H9 (cell line): ENCODE results near the gene UQCC3. TPM values are rescaled to one million over a fixed set of nuclear protein-coding genes. Genes with fewer than 3 reads are reported as not detected.

Experiments used
- DNase-seq: peaks from one replicate; pipeline ENCODE4 v3.0.0-alpha.2; 2017
- H2AFZ ChIP-seq: one replicate; pipeline ENCODE4 v1.6.1; 2013; ENCODE audit warnings: mild to moderate bottlenecking, low read length, control low read depth, moderate library complexity
- H2AK5ac ChIP-seq: 2 replicates; pipeline ENCODE4 v1.6.1; 2013; ENCODE audit warnings: low read length, control low read depth, mixed read lengths; ENCODE audit not compliant: insufficient read length
- H2BK120ac ChIP-seq: one replicate; pipeline ENCODE4 v1.6.1; 2013; ENCODE audit warnings: low read depth, mild to moderate bottlenecking, low read length, control low read depth, inconsistent platforms; ENCODE audit not compliant: poor library complexity, severe bottlenecking
- H2BK12ac ChIP-seq: 2 replicates; pipeline ENCODE4 v1.6.1; 2013; ENCODE audit warnings: low read length, control low read depth, mixed read lengths, low read depth; ENCODE audit not compliant: insufficient read length
- H2BK15ac ChIP-seq: 2 replicates; pipeline ENCODE4 v1.6.1; 2013; ENCODE audit warnings: low read depth, low read length, control low read depth
- H2BK20ac ChIP-seq: one replicate; pipeline ENCODE4 v1.6.1; 2013; ENCODE audit warnings: low read depth, mild to moderate bottlenecking, low read length, control low read depth, inconsistent platforms; ENCODE audit not compliant: poor library complexity, severe bottlenecking
- H2BK5ac ChIP-seq: 2 replicates; pipeline ENCODE4 v1.6.1; 2013; ENCODE audit warnings: low read length, control low read depth, mixed read lengths; ENCODE audit not compliant: insufficient read length
- H3K14ac ChIP-seq: 2 replicates; pipeline ENCODE4 v1.6.1; 2013; ENCODE audit warnings: low read length, control low read depth; ENCODE audit not compliant: insufficient read depth
- H3K18ac ChIP-seq: 2 replicates; pipeline ENCODE4 v1.6.1; 2013; ENCODE audit warnings: low read depth, mild to moderate bottlenecking, mixed read lengths, low read length, control low read depth; ENCODE audit not compliant: insufficient read length
- H3K23ac ChIP-seq: 2 replicates; pipeline ENCODE4 v1.6.1; 2013; ENCODE audit warnings: low read length, control low read depth, mixed read lengths, low read depth; ENCODE audit not compliant: insufficient read length
- H3K23me2 ChIP-seq: 2 replicates; pipeline ENCODE4 v1.6.1; 2013; ENCODE audit warnings: low read depth, mild to moderate bottlenecking, mixed read lengths, low read length, control low read depth; ENCODE audit not compliant: insufficient read length, poor library complexity, severe bottlenecking
- H3K27ac ChIP-seq: 2 replicates; pipeline ENCODE4 v1.5.1; 2013; ENCODE audit warnings: low read length, control low read depth, mixed read lengths, low read depth; ENCODE audit not compliant: insufficient read length
- H3K27me3 ChIP-seq: 2 replicates; pipeline ENCODE4 v1.6.1; 2013; ENCODE audit warnings: low read length, control low read depth, inconsistent platforms; ENCODE audit not compliant: insufficient read depth
- H3K4ac ChIP-seq: 2 replicates; pipeline ENCODE4 v1.6.1; 2013; ENCODE audit warnings: low read depth, mild to moderate bottlenecking, control low read depth, inconsistent platforms, low read length, moderate library complexity
- H3K4me1 ChIP-seq: 2 replicates; pipeline ENCODE4 v1.6.1; 2013; ENCODE audit warnings: low read length, control low read depth, inconsistent platforms; ENCODE audit not compliant: insufficient read depth
- H3K4me2 ChIP-seq: 2 replicates; pipeline ENCODE4 v1.6.1; 2013; ENCODE audit warnings: low read length, control low read depth, mixed read lengths; ENCODE audit not compliant: insufficient read length, insufficient read depth
- H3K56ac ChIP-seq: 2 replicates; pipeline ENCODE4 v1.6.1; 2013; ENCODE audit warnings: low read depth, mild to moderate bottlenecking, mixed read lengths, low read length, control low read depth; ENCODE audit not compliant: insufficient read length
- H3K79me1 ChIP-seq: 2 replicates; pipeline ENCODE4 v1.6.1; 2013; ENCODE audit warnings: low read depth, mild to moderate bottlenecking, moderate library complexity, low read length, control low read depth, inconsistent platforms; ENCODE audit not compliant: insufficient read depth, poor library complexity, severe bottlenecking
- H3K79me2 ChIP-seq: 2 replicates; pipeline ENCODE4 v1.6.1; 2013; ENCODE audit warnings: low read length, control low read depth, inconsistent platforms; ENCODE audit not compliant: insufficient read depth
- H3K9ac ChIP-seq: 2 replicates; pipeline ENCODE4 v1.6.1; 2013; ENCODE audit warnings: low read length, control low read depth, mixed read lengths; ENCODE audit not compliant: insufficient read length; ENCODE audit errors: extremely low read depth
- H3K9me3 ChIP-seq: one replicate; pipeline ENCODE4 v1.6.1; 2013; ENCODE audit warnings: low read depth, low read length, inconsistent platforms; ENCODE audit not compliant: control insufficient read depth
- H3T11ph ChIP-seq: one replicate; pipeline ENCODE4 v1.6.1; 2013; ENCODE audit warnings: mild to moderate bottlenecking, low read length, control low read depth, inconsistent platforms
- H4K20me1 ChIP-seq: one replicate; pipeline ENCODE4 v1.6.1; 2013; ENCODE audit not compliant: control insufficient read depth, insufficient read length, insufficient read depth
- H4K5ac ChIP-seq: 2 replicates; pipeline ENCODE4 v1.6.1; 2013; ENCODE audit warnings: low read depth, mild to moderate bottlenecking, mixed read lengths, low read length, control low read depth; ENCODE audit not compliant: insufficient read length
- H4K8ac ChIP-seq: replicated peaks from 2 replicates; pipeline ENCODE4 v1.6.1; 2013; ENCODE audit warnings: low read length, control low read depth, mixed read lengths, low read depth; ENCODE audit not compliant: insufficient read length
- H4K91ac ChIP-seq: 2 replicates; pipeline ENCODE4 v1.6.1; 2013; ENCODE audit warnings: low read depth, mild to moderate bottlenecking, moderate library complexity, mixed read lengths, low read length, control low read depth; ENCODE audit not compliant: insufficient read length
- H3K27ac Mint-ChIP-seq, 3 experiments: 2 replicates in 2 of 3; 3 replicates in 1 of 3; pipeline ENCODE4 v1.8.0; 2020 to 2021; ENCODE audit warnings: mixed read lengths in 3 of 3, mild to moderate bottlenecking in 1 of 3, moderate library complexity in 1 of 3
- H3K27me3 Mint-ChIP-seq: 2 replicates; pipeline ENCODE4 v1.8.0; 2021; ENCODE audit warnings: low read depth, mild to moderate bottlenecking, moderate library complexity, mixed read lengths
- H3K36me3 Mint-ChIP-seq, 3 experiments: 2 replicates in 2 of 3; 3 replicates in 1 of 3; pipeline ENCODE4 v1.8.0; 2020 to 2021; ENCODE audit warnings: low read depth in 3 of 3, mixed read lengths in 3 of 3; ENCODE audit not compliant: insufficient read depth in 1 of 3
- H3K4me1 Mint-ChIP-seq, 2 experiments: 2 replicates each; pipeline ENCODE4 v1.8.0; 2020; ENCODE audit warnings: mixed read lengths in 2 of 2
- H3K4me3 Mint-ChIP-seq, 2 experiments: 2 replicates in 1 of 2; 3 replicates in 1 of 2; pipeline ENCODE4 v1.8.0; 2020 to 2021; ENCODE audit warnings: mild to moderate bottlenecking in 2 of 2, mixed read lengths in 2 of 2, moderate library complexity in 1 of 2
- H3K9me3 Mint-ChIP-seq, 2 experiments: 2 replicates in 1 of 2; 3 replicates in 1 of 2; pipeline ENCODE4 v1.8.0; 2020; ENCODE audit warnings: mild to moderate bottlenecking in 2 of 2, mixed read lengths in 2 of 2, moderate library complexity in 1 of 2
- WGBS: extraction: QIAGEN DNeasy Blood & Tissue Kit; methylation state at CpG from one replicate; pipeline ENCODE4 v1.1.7; 2013; ENCODE audit warnings: missing lambda C conversion rate, low lambda C conversion rate, mixed read lengths; ENCODE audit not compliant: insufficient read length; ENCODE audit errors: extremely low coverage; 5-methylcytosine and 5-hydroxymethylcytosine counted together
- total RNA-seq: library from RNA; stranded (reverse); gene quantifications from 2 replicates; pipeline ENCODE4 v1.2.1, GENCODE V29; 2021
- TF ChIP-seq, protein P1 (sequence below): fragments of 200-600 bp; sonication (generic); conservative IDR thresholded peaks from 3 replicates; pipeline ENCODE4 v1.8.0; 2021; ENCODE audit warnings: antibody characterized with exemption, mild to moderate bottlenecking

UQCC3 gene
- total RNA-seq, 1 experiment from 2014 or later = 11.1 TPM

DNA sequence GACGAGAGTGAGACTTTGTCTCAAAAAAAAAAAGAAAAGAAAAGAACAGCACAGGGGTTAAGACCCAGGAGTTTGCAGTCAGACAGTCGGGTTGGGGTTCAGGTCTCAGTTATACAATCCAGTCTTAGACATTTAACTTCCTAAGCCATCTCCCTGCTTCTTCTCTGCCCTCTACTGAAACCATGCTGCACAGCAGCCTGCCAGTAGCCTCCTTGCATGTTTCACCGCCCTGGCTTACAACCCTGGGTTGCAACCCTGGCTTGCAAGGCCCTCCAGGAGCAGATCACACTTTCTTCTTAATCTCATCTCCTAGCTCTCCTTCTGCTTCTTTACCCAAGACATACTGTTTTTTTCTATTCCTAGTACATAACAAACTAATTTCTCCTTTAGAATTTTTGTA is 43.8 kb upstream of the UQCC3 start:
- Mint-ChIP-seq H3K9me3 (no peaks in the 10 kb centered on the region), H3K27me3 (peaks cover 1% of the 10 kb centered on the region; the same call in 1 of the 2 replicates), H3K36me3 (peaks cover 64 to 88% (median 82%) of the 10 kb centered on the region in 3 experiments; a peak in 6 of 7 replicates), H3K27ac (peak overlapping the region in 1 of 3 experiments; percentile 66; a peak in 1 of 7 replicates), H3K4me3 (no peak overlapping the region; a peak in 1 of 5 replicates), H3K4me1 (no peaks in the 10 kb centered on the region)
- TF ChIP-seq, protein P1, sequence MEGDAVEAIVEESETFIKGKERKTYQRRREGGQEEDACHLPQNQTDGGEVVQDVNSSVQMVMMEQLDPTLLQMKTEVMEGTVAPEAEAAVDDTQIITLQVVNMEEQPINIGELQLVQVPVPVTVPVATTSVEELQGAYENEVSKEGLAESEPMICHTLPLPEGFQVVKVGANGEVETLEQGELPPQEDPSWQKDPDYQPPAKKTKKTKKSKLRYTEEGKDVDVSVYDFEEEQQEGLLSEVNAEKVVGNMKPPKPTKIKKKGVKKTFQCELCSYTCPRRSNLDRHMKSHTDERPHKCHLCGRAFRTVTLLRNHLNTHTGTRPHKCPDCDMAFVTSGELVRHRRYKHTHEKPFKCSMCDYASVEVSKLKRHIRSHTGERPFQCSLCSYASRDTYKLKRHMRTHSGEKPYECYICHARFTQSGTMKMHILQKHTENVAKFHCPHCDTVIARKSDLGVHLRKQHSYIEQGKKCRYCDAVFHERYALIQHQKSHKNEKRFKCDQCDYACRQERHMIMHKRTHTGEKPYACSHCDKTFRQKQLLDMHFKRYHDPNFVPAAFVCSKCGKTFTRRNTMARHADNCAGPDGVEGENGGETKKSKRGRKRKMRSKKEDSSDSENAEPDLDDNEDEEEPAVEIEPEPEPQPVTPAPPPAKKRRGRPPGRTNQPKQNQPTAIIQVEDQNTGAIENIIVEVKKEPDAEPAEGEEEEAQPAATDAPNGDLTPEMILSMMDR = 0 out of 3 replicates have a peak, but pooled peaks have one; percentile 12
- no peak overlapping the region for H3K4ac ChIP-seq
- no peak overlapping the region for H2AK5ac ChIP-seq
- H2BK120ac ChIP-seq = no peak overlapping the region
- H3K4me2 ChIP-seq = no peak overlapping the region
- no peak overlapping the region for H4K91ac ChIP-seq
- H2AFZ ChIP-seq = no peak overlapping the region
- DNase-seq = no peak
- no peak overlapping the region for H2BK15ac ChIP-seq
- no peaks in the 10 kb centered on the region for H3K4me1 ChIP-seq
- no peak overlapping the region for H3K56ac ChIP-seq
- H3K14ac ChIP-seq = no peak overlapping the region
- H3K18ac ChIP-seq = no peak overlapping the region
- no peak overlapping the region for H2BK5ac ChIP-seq
- peaks cover 2% of the 10 kb centered on the region for H4K20me1 ChIP-seq
- no peaks in the 10 kb centered on the region for H3K23me2 ChIP-seq
- no peak overlapping the region for H4K8ac ChIP-seq
- no peaks in the 10 kb centered on the region for H3K79me1 ChIP-seq
- H3K9me3 ChIP-seq = no peaks in the 10 kb centered on the region
- H4K5ac ChIP-seq = no peak overlapping the region
- no peaks in the 10 kb centered on the region for H3K79me2 ChIP-seq
- H3K27ac ChIP-seq = no peak overlapping the region
- H3K23ac ChIP-seq = no peak overlapping the region
- no peak overlapping the region for H3K9ac ChIP-seq
- no peaks in the 10 kb centered on the region for H3K27me3 ChIP-seq
- H3T11ph ChIP-seq = no peak overlapping the region
- H2BK12ac ChIP-seq = no peak overlapping the region
- H2BK20ac ChIP-seq = no peak overlapping the region
- WGBS = no CpG with 5 or more reads among the region's 3 CpGs
